HG03565 (cell line): Measurements from ENCODE around the gene ATXN3.

ENCODE experiments used
- ATAC-seq: cut with Tn5 transposase; IDR thresholded peaks from one replicate; pipeline ENCODE4 v1.9.1; 2021; ENCODE audit warnings: mild to moderate bottlenecking, moderate library complexity; ENCODE audit not compliant: unreplicated experiment

Gene ATXN3

DNA sequence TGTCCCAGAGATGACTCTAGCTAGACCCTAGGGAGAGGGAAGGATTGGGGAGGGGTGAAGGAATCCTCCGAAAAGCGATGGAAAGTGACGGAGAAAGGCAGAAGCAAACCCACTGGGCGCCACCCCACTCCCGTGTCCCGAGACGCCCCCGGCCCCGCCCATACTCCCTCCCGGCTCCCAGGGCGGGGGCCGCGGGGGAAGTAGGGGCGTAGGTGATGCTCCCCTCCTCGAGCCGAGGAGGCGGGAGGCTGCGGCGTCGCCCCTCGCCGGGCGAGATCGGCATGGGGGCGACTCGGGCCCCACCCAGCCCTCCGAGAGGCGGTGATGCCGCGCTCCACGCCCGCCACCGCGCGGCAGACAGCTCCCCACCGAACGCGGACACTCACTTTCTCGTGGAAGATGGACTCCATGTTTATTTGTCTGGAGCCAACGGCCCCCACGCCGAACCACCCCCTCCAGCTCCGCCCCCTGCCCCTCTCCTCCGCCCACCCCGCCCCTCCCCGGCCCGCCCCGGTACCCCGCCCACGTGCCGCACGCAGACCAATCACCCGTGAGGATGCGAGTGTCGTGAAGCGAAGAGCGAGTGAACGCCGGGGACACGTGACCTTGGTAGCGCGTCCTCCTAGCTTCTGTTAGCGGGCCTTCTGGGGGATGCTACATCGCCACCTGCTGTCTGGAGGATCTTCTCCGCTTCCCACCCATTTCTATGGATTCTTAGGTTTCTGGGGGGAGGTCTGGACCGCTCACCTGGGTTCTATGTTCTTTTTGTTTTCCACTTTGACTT is at the start of gene ATXN3:
Gene ATXN3, minus strand, starts transcription at position 440 of the 784 bp plus-strand sequence. Its CDS starts 30 bp downstream, at position 410.
- peak; percentile 85 for ATAC-seq

DNA sequence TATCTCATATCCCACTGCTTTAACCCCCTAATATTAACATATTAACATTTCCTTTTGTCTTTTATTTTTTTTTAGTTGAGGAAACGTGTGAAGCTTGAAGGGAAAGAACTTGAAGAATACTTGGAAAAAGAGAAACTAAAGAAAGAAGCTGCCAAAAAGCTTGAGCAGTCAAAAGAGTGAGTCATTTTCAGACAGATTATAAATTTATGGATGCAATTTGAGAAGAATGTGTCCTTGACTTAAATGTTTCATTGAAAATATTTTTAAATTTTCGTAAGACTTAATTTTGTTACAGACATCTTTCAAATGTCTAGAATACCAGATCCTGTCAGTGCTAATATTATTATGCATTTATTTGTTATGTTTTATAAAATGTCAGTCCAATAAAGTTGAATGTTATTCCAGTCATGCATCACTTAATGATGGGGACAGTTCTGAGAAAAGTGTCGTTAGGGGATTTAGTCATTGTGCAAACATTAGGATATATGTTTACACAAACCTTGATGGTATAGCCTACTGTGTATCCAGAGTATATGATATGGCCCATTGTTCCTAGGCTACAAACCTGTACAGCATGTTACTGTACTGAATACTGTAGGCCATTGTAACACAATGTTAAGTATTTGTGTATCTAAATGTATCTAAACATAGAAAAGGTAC is 48.0 kb upstream of the ATXN3 start:
- no peak for ATAC-seq

DNA sequence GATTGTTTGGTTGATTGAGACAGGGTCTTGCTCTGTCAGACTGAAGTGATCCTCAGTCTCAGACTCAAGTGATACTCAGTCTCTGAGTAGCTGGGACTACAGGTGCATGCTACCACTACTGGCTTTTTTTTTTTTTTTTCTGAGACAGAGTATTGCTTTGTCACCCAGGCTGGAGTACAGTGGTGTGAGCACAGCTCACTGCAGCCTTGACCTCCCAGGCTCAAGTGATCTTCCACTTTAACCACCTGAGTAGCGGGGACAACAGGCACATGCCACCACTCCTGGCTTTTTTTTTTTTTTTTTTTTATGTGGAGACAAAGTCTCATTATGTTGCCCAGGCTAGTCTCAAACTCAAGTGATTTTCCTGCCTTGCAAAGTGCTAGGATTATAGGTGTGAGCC is 47.2 kb upstream of the ATXN3 start:
- ATAC-seq: no peak

DNA sequence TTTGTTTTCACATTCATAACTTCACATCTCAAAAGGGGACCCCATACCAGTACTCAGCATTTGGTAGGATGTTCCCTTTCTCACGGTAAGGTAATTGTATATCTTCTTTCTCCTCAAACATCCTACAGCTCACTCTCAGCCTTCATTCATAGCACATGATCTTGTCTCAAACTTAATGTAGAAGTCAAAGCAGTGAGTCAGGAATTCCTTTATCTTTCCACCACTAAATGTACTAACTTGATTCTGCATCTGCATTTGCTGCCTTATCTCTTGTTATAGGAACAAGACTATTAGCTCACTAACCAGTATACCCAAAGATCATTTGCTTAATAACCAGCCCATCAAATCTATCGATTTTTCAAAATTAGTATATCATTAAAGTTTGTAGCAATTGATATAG is 38.3 kb upstream of the ATXN3 start:
- ATAC-seq: no peak

DNA sequence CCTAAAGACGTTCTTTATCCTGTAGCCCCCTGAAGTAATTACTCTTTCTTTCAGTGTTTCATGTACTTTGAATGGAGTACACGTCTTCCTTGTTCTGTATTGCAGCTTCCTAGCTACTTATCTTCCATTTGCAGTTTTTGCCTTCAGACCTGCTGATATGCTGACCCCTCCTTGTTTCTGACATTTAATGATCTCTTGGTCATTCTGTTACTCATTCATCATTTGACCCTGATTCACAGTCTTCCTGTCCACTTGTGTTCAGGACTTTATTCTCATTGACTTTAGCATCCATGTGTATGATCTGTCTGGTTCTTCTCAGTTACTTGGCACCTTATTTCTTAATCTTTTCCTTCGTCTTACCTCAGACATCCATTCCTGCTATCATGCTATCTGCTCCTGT is 37.6 kb upstream of the ATXN3 start:
- no peak for ATAC-seq

DNA sequence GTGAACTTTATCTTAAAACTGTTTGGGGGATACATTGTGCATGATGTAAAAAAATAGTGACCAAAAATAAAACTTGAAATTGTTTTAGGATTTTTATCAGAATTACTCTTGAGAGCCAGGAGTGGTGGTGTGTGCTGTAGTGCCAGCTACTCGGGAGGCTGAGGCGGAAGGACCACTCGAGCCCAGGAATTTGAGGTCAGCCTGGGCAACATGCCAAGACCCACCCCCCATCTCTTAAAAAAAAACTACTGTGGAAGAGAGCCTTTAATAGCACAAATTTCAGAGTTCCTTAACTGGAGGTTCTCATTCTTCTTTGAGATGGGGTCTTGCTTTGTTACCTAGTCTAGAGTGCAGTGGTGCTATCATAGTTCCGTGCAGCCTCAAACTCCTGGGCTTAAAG is 36.9 kb upstream of the ATXN3 start:
- ATAC-seq: no peak

DNA sequence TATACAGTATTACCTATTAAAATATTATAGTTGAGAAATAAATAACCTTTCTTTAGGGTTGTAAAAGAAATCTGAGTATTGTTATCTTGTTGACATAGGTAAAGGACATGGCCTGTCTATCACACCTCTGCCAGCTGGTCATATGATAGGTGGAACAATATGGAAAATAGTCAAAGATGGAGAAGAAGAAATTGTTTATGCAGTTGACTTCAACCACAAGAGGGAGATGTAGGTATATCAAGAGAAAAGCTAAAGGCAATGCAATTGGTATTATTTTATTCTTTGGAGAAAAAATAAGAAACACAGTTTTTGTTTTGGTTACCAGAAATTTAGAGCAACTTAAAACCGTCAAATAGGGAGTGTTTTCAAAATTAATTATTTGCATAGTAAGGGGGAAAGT is 28.9 kb upstream of the ATXN3 start:
- ATAC-seq: no peak

DNA sequence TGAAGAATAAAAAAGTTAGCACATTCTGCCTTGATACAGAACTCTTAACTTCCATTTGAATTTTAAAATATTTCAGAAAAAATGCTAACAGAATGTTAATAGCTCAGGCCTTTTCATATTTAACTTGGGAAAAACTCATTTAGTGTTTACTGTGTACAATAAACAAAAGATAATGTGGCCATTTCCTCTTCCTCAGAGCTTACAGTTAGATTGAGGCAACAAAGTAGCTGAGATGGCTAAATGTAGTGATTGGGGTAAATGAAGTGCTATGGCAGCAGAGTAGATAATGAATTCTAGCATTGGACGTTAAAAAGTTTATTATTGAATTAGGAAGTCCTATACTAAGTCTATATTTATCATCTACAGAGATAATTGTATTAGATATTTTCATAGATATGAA is 28.1 kb upstream of the ATXN3 start:
- no peak for ATAC-seq

DNA sequence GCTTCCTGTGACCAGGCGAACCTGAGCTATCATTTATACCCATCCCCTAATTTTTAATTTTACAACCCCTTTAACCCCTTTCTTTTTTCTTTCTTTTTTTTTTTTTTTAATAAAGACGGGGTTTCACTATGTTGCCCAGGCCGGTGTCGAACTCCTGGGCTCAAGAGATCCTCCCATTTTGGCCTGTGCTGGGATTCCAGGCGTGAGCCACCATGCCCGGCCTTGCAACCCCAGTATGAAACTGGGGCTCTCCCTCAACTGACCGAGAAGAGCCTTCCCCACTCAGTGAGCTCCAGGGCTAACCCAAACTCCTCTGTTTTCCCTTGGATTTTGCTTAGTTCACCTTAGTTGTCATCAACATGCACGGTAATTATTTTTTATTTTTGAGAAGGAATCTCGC is 16.4 kb upstream of the ATXN3 start:
- no peak for ATAC-seq

DNA sequence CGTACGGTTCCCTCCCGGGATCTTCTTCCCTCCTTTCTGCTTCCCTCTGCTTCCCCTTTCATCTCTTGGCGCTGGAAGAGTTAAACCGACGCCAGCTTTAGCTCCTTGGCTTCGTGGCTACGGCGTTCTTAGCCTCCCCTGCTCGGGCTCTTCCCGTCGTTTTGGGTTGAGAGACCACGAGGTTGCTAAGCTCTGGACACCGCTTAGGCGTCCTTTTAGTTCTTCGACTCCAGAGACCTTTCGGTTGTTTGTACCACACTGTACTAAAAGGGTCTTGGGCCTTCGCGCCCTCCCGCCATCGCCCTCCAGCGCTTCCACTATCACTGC is 15.9 kb upstream of the ATXN3 start:
- no peak for ATAC-seq

DNA sequence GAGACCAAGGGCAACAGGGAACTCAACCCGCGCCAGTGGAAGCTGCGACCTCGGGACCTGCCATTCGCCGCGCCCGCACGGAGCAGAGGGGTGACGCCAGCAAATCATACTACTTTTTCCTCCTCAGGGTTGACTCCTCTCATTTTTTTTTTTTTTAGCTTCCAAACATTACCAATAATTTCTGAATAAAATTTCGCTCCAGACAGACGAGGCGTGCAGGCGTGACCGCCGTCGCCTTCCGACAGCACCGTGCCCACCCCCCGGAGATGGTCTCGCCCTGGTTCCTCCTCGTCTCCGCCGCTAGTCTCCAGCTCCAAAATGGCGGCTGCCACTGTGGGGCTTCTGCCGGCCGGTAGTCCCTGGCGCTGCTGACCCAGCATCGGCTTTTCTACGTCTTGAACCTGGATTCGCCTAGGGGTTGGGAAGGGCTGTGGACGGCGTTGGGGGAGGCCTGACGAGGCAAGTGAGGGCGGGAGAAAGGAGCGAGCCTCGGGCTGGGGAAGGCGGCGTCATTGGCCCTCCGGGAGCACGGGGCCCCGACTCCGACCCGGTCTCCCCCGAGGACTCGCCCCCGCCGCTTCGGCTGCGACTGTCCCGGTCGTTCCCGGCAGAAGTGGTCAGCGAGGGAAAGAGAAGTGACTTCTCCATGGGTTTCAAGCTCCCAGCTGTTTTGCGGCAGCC is 15.4 kb upstream of the ATXN3 start, which contains the start of the genes CPSF2 and NDUFB1:
Gene CPSF2, plus strand, starts transcription at position 300 of the 681 bp plus-strand sequence. CDS start 9,016 bp downstream, outside the sequence.
Gene NDUFB1, minus strand, starts transcription at position 37 of the 681 bp plus-strand sequence. CDS start 4,069 bp downstream, outside the sequence.
- ATAC-seq: peak; percentile 72

DNA sequence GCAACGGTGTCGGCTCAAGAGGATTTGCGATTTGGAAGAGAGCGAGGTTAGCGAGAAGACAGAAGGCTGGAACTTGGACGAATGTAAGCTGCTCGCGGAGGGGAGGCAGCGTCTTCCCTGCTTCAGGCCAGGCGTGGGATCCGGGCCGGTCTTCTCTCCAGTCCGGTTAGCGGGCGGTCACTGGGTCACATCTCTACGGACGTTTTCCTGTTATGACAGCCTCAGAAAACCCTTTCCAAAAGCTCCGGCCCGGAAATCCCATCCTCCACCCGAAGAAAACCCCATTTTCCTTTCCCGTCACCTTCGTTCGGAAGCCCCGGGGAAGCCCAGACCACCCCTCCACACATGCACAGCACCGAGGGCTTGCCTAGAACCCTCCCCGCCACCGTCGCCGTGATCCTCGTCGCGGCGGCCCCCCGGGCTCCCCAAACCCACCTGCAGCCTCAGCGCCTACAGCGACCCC is 14.9 kb upstream of the ATXN3 start:
- no peak for ATAC-seq

DNA sequence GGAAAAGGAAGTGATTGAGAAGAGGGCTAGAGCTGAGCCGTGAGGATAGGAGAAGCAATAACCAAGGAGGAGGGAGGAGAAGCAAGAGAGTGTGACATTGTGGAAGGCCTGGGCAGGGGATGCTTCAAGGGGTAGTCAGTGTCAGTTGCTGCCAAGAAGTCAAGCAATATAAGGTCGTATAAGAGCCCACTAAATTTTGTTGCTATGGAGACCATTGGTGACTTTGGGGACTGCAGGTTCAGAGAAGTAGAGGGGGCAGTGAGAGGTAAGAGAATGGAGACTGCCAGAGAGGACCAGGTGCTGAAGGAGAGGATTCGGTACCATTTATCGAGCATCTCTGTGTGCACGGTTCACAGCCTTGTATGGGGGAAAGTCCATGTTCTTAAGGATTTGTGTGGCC is 3.1 kb upstream of the ATXN3 start:
- no peak for ATAC-seq

DNA sequence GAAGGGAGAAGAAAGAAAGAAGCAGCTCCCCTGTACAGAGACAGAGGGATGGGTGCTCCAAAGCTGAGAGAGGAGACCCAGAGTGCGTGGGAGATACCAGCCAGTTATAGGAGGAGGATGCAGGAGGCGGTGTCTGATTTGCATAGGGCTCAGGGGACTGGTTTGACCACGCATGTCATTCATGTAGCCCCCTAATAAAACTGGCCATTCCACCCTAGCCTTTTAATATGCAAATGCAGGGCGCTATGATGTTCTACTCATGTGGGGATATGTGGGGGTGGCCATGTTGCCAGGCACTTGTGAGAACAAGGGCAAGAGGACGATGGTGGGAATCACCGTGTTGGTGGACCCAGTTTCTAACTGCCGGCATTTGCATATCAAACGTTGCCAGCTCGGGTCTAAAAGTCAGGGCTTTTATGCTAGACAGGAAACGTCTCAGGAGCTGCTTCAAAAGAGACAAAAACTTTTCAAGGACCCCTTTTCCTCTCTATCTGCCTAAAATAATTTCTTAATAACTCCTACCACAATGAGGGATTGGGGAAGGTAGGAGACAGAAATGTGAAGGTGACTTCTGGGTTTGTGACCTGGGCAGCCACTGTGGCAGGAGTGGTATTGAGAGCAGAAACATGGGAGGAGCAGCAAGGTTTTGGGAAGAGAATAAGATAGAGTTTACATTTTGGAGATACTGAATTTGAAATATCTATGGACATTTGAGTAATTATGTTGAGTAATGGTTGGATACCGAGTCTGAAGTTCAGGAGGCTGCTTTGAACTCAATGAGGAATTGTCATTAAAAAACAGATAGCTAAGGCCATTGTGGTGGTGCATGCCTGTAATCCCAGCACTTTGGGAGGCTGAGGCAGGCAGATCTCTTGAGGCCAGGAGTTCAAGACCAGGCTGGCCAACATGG is 2.2 kb upstream of the ATXN3 start:
- no peak for ATAC-seq

DNA sequence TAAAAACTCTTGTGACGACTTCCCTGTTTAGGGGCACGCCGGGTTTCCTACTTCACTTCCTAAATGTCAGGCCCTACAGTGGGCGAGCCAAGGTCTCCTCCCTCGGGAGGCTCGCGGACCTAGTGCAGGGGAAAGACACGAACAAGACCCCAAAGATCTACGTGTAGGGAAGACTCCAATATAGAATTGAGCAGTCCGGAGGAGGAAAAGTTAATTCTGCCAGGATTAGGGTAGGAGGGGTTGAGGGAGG is 564 bp downstream of the ATXN3 start:
- ATAC-seq: peak; percentile 8

DNA sequence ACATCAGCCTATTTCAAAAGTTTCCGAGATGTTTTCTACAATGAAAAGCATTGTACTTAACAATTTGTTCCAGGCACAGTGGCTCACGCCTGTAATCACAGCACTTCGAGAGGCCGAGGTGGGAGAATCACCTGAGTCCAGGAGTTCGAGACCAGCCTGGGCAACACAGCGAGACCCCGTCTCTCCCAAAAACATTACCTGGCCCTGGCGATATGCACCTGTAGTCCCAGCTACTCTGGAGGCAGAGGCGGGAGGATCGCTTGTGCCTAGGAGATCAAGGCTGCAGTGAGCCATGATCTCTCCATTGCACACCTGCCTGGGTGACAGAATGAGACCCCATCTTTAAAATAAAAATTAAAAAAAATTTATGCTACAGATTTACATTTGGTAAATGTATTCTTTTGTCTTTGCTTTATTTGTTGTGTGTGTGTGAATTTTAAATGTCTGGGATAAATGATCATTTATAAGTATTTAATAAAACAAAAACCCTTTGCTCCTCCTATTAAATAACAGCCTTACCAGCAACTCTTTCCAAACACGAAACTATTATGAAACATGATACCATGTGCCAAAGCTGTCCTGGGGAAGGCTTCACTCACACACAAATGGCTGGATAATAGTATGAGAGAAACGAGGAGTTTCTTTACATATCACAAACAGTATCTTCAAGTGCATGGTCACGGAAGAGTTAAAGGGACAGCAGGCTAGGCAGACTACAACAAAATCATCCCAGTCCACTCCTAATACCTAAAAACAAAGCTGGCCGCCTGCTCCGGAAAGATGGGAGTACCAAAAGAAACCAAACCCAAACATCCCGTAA is 1.1 kb downstream of the ATXN3 start:
- no peak for ATAC-seq

DNA sequence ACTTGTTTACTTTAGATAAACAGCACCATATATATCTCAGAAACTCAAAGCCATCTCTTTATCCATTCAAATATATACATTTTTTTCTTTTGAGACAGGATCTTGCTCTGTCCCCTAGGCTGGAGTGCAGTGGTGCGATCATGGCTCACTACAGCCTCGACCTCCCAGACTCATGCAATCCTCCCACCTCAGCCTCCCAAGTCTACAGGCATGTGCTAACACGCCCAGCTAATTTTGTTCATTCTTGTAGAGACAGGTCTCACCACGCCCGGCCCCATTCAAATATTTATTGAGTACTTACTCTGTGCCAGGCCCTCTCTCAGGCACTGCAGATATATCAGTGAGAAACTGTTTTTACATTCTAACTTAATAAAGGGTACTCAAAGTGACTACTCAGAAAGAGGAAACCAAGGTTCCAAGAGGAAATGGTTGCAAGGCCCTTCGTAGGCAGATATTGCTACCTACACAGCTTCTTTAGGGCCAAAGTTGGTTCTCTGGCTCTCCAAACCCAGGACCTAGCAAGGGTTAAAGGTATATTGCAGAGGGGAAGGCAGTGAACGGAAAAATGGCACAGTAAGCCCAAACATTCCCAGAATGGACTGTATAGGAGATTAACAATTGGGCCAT is 2.9 kb downstream of the ATXN3 start:
- ATAC-seq: no peak

DNA sequence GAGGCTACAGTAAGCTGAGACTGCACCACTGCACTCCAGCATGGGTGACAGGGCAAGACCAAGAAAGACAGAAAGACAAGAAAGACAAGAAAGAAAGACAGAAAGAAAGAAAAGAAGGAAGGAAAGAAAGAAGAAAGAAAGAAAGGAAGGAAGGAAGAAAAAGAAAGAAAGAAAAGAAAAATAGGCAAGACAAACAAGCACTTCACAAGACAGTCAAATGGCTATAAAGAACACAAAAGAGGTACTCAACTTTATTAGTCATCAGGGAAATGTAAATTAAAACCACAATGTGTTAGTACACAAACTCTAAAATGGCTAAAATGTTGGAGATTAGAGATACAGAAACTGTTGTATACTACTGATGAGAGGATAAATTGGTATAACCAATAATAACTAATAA is 6.6 kb downstream of the ATXN3 start:
- no peak for ATAC-seq

DNA sequence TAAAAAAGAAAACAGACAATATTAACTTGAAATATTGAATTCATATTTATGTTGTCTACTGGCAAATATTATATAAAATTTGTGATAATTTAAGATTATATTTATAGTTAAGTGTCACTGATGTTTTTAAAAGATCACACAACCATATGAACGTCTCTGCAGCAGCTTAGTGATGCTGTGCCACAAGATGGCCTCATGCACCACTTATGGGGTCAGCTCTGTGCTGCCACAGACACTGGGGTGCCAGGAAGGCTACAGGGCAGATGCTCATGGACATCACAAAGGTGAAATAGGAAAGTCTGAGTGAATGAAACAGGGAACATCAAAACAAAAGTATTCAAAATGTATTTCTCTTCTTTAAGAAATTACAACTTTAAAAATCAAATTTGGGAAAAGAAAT is 13.1 kb downstream of the ATXN3 start:
- no peak for ATAC-seq

DNA sequence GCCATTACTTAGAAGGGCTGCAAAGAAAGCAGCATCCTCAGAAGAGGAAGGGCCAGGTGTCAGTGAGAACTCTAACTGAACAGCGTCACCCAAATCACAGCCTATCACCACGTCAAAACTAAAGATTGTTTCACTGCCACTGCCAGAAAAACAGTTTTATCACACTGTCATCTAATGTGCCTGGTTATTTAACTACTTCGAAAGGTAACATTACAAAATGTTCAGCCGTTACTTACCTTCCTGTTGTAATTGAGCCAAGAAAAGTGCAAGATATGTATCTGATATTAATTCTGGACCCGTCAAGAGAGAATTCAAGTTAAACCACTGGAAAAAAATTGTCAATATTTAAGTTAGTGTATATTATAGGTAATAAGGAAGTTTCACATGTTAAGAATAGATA is 17.9 kb downstream of the ATXN3 start:
- no peak for ATAC-seq
